ENCODE results near the gene PRPH. TPM values are rescaled to one million over a fixed set of nuclear protein-coding genes. Genes with fewer than 3 reads are reported as not detected.

The PRPH gene
- total and polyA plus RNA-seq, 9 of the 15 experiments (the other 6 are each of a cell fraction or from before 2014, with no cell fraction given): 0.27 to 1.9 (median 1.3) TPM; not detected in 1

- TF ChIP-seq CHD7 (IDR thresholded peaks at IDR 0.05; ENCODE audit: low read depth, low read length) (peak; percentile 57), POLR2AphosphoS2 (IDR thresholded peaks at IDR 0.05; ENCODE audit: low read length) (peak; percentile 93), SUPT5H (IDR thresholded peaks at IDR 0.05) (peak; percentile 9; the same call in 1 of the 2 replicates), SMAD1 (IDR thresholded peaks at IDR 0.05; ENCODE audit: low read depth, low read length, partially characterized antibody) (peak; percentile 14), POLR2H (tag; IDR thresholded peaks at IDR 0.05; ENCODE audit: low read depth) (peak; percentile 13; the same call in 1 of the 2 replicates)
These were observed 20.4 kb upstream of the PRPH start (continued) for GRCh38 chr12:49274396-49275069.

Measured in K562 (cell line).